ENCODE results near the gene MBOAT2.

- TF ChIP-seq CTCF (IDR thresholded peaks at IDR 0.05): no peak
- no peak for TF ChIP-seq EP300 (IDR thresholded peaks at IDR 0.05)
- no peak for TF ChIP-seq POLR2A (IDR thresholded peaks at IDR 0.05)
These were observed 151.5 kb downstream of the MBOAT2 start for GRCh38 chr2:8851811-8852560.
